Mucosa of gallbladder (tissue), 1 donor: Measurements from ENCODE around the gene LBP. TPM values are rescaled to one million over a fixed set of nuclear protein-coding genes. Genes with fewer than 3 reads are reported as not detected.
"Not testable (repeated sequence)": the region's sequence is repeated elsewhere in the genome, so short reads cannot be mapped to it uniquely, and the experiment has no call there.

ENCODE experiments used
- DNase-seq: peaks from one replicate; pipeline ENCODE4 v3.0.0-alpha.2; 2020; ENCODE audit warnings: low spot score
- total RNA-seq: library from RNA; stranded (reverse); gene quantifications from one replicate; pipeline ENCODE4 v1.2.1, GENCODE V29; 2021
- donor health status: DM: no; HTN: no; CAD: no.

The LBP gene
- total RNA-seq, 1 donor from 2014 or later = 0.55 TPM

- no peak for DNase-seq
Measured at GRCh38 chr20:38349856-38350255, 3.6 kb downstream of the LBP start.

GRCh38 chr20:38350879-38351775 lies 4.8 kb downstream of the LBP start:
- DNase-seq = no peak

GRCh38 chr20:38353316-38353715 lies 7.0 kb downstream of the LBP start:
- no peak for DNase-seq

- DNase-seq = no peak
Measured at GRCh38 chr20:38354227-38354626, 7.9 kb downstream of the LBP start.

GRCh38 chr20:38355161-38356012 lies 9.1 kb downstream of the LBP start:
- no peak for DNase-seq

GRCh38 chr20:38357653-38358207 lies 11.4 kb downstream of the LBP start:
- DNase-seq = no peak

- DNase-seq = no peak
Measured at GRCh38 chr20:38358556-38358955, 12.3 kb downstream of the LBP start.

- no peak for DNase-seq
Measured at GRCh38 chr20:38363004-38363747, 16.9 kb downstream of the LBP start.

GRCh38 chr20:38369389-38369788 lies 23.1 kb downstream of the LBP start:
- DNase-seq = no peak

- no peak for DNase-seq
Measured at GRCh38 chr20:38372806-38373205, 26.5 kb downstream of the LBP start.

GRCh38 chr20:38373231-38373867 lies 27.1 kb downstream of the LBP start:
- DNase-seq = no peak

GRCh38 chr20:38373898-38374297 lies 27.6 kb downstream of the LBP start:
- DNase-seq = no peak

GRCh38 chr20:38377039-38377685 lies 30.9 kb downstream of the LBP start:
- no peak for DNase-seq

- DNase-seq = not testable (repeated sequence)
Measured at GRCh38 chr20:38377838-38378237, 31.6 kb downstream of the LBP start.

GRCh38 chr20:38383147-38383546 lies 36.9 kb downstream of the LBP start:
- DNase-seq = no peak

- DNase-seq = no peak
Measured at GRCh38 chr20:38386004-38386403, 39.7 kb downstream of the LBP start.

GRCh38 chr20:38386851-38387250 lies 40.6 kb downstream of the LBP start:
- DNase-seq = no peak

GRCh38 chr20:38387953-38388352 lies 41.7 kb downstream of the LBP start:
- DNase-seq = no peak

- no peak for DNase-seq
Measured at GRCh38 chr20:38392356-38392755, 46.1 kb downstream of the LBP start.

- DNase-seq = no peak
Measured at GRCh38 chr20:38393259-38393658, 47.0 kb downstream of the LBP start.

GRCh38 chr20:38395165-38395564 lies 48.9 kb downstream of the LBP start:
- no peak for DNase-seq
